Measurements from ENCODE around the gene LRMDA.

Gene LRMDA

DNA sequence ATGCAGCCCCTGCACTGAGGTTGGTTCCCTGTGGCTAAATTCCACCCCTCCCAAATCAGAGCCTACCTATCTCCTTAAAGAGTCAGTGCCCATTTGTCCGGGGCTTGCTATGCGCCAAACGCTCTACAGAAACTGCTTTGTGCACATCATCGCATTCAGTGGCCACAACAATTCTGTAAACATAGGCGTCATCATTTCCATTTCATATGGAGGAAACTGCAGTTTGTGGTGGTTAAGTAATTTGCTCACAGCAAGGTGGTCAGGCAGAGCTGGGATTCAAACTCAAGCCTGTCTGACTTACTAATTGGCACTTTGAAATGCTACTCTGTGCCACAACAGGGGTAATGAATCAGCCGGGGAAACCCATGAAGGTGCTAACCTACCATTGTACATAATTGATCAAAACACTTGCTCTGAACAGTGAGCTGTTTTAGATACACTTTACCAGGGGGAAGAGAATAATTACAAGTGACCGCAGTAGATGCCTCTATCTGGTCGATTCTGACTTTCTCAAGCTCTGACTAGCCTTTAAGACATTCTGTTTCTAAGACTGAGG is 775.5 kb downstream of the LRMDA start:
- Histone ChIP-seq H3K27me3 (ENCODE audit: control insufficient read depth, insufficient read depth, low read length) (no peaks in the 10 kb centered on the region), H3K4me1 (ENCODE audit: control insufficient read depth, insufficient read depth, low read length) (peaks cover 6% of the 10 kb centered on the region; the same call in 1 of the 2 replicates), H3K9me3 (ENCODE audit: control insufficient read depth, insufficient read depth, low read depth, low read length) (no peaks in the 10 kb centered on the region; the same call in 1 of the 2 replicates), H3K4me3 (ENCODE audit: low read depth, low read length) (no peak overlapping the region), H3K27ac (ENCODE audit: low read depth, low read length) (no peak overlapping the region), H3K9ac (ENCODE audit: low read length) (no peak overlapping the region), H3K36me3 (ENCODE audit: control insufficient read depth, insufficient read depth, low read length) (no peaks in the 10 kb centered on the region)

DNA sequence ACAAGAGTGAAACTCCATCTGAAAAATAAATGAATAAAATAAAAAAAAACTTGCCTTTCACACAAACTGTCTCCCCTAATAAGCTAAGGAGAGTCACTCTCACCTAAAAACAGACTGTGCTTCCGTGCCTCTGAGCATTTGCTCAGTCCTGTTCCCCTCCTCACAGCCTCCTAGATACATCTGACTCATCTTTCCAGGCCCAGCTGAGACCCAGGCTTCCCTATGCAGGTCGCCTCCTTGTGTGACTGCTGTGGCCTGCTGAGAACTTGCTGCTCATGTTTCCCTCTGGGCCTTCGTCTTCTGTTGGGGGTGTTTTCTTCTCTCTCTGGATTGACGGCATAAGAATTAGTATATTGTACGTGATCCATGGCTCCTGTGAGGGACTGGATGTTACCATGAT is 777.7 kb downstream of the LRMDA start:
- peaks cover 6% of the 10 kb centered on the region; the same call in 1 of the 2 replicates for H3K4me1 ChIP-seq (ENCODE audit: control insufficient read depth, insufficient read depth, low read length)
- no peaks in the 10 kb centered on the region for H3K27me3 ChIP-seq (ENCODE audit: control insufficient read depth, insufficient read depth, low read length)
- no peaks in the 10 kb centered on the region for H3K9me3 ChIP-seq (ENCODE audit: control insufficient read depth, insufficient read depth, low read depth, low read length)
- no peak overlapping the region for H3K4me3 ChIP-seq (ENCODE audit: low read depth, low read length)
- no peak overlapping the region for H3K27ac ChIP-seq (ENCODE audit: low read depth, low read length)
- H3K36me3 ChIP-seq (ENCODE audit: control insufficient read depth, insufficient read depth, low read length) = no peaks in the 10 kb centered on the region
- no peak overlapping the region for H3K9ac ChIP-seq (ENCODE audit: low read length)

DNA sequence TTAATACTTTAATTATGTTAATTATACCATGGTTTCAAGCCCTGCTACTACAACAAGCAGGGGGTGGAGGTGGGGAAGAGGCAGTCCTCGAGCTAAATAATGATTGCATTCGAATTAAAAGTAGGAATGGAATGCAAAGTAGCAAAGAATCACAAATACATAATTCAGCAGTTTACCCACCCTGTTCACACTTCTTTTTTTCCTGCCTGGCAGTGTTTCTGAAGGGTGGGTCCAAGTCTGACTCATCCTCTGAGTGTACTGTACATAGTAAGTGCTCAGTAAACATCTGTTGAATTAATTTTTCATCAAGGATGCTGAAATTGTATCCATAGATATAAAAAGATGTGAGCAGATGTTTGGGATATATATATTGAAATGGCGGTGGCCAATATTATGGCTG is 778.8 kb downstream of the LRMDA start:
- no peaks in the 10 kb centered on the region for H3K27me3 ChIP-seq (ENCODE audit: control insufficient read depth, insufficient read depth, low read length)
- H3K4me3 ChIP-seq (ENCODE audit: low read depth, low read length) = no peak overlapping the region
- H3K27ac ChIP-seq (ENCODE audit: low read depth, low read length) = no peak overlapping the region
- H3K9me3 ChIP-seq (ENCODE audit: control insufficient read depth, insufficient read depth, low read depth, low read length) = no peaks in the 10 kb centered on the region
- no peak overlapping the region for H3K9ac ChIP-seq (ENCODE audit: low read length)
- no peaks in the 10 kb centered on the region for H3K36me3 ChIP-seq (ENCODE audit: control insufficient read depth, insufficient read depth, low read length)
- H3K4me1 ChIP-seq (ENCODE audit: control insufficient read depth, insufficient read depth, low read length) = peaks cover 6% of the 10 kb centered on the region; the same call in 1 of the 2 replicates

DNA sequence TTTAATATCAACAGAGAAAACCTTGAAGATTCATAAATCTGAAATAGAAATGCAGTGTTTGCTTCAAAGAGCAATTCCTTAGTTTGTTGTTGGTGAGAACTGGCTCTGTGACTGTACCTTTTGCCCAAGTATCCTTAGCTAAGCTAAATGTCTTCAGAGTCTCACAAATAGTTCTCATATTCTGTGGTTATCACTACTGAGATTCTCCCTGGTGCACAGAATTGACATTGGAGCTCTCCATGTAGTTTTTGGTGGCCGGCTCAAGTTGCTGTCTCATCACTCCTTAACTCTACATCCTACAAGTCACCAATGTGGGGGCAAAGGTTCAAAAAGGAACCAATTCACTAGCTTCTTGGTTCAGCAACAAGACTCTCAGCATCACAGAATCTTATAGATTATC is 780.3 kb downstream of the LRMDA start:
- Histone ChIP-seq H3K27ac (ENCODE audit: low read depth, low read length) (no peak overlapping the region), H3K9ac (ENCODE audit: low read length) (no peak overlapping the region), H3K36me3 (ENCODE audit: control insufficient read depth, insufficient read depth, low read length) (no peaks in the 10 kb centered on the region), H3K9me3 (ENCODE audit: control insufficient read depth, insufficient read depth, low read depth, low read length) (no peaks in the 10 kb centered on the region), H3K4me1 (ENCODE audit: control insufficient read depth, insufficient read depth, low read length) (peaks cover 6% of the 10 kb centered on the region; the same call in 1 of the 2 replicates), H3K4me3 (ENCODE audit: low read depth, low read length) (no peak overlapping the region), H3K27me3 (ENCODE audit: control insufficient read depth, insufficient read depth, low read length) (no peaks in the 10 kb centered on the region)

DNA sequence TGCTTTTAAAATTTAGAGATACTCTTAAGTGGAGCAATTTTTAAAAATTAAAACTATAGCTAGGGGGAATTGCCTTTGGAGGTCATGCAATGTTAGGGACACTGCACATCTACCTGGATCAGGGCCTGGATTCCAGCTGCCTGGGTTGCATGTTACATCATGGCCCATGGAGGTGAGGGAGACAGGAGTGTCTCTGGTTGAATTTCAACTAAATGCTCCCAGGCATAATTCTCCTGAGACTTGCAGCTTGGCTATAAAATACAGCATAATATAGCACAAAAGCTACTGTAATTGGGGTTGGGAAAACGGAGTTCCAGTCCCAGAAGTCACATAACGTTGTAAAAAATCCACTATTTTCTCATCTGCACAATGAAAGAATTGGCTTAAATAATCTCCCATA is 782.5 kb downstream of the LRMDA start:
- no peak overlapping the region for H3K9ac ChIP-seq (ENCODE audit: low read length)

DNA sequence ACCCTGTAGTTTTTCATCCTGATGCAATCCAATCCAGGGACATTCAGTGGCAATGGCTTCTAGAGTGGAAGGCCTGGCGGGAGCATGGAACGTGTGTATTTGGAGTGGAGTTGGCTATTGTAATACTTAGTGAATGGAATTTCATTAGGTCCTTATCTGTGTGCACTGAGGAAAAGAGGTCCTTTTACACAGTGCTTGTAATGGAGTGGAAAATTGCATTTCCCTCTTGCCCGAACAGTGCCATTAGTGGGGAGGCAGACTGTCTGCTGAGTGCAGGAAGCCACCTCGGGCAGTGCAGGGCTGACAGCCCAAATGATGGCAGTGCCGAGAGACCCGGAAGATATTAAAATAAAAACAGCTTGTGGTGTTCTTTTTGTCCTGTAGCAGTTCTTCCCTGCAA is 786.6 kb downstream of the LRMDA start:
- no peaks in the 10 kb centered on the region for H3K4me1 ChIP-seq (ENCODE audit: control insufficient read depth, insufficient read depth, low read length)
- H3K4me3 ChIP-seq (ENCODE audit: low read depth, low read length) = no peak overlapping the region
- no peaks in the 10 kb centered on the region for H3K27me3 ChIP-seq (ENCODE audit: control insufficient read depth, insufficient read depth, low read length)
- no peaks in the 10 kb centered on the region for H3K9me3 ChIP-seq (ENCODE audit: control insufficient read depth, insufficient read depth, low read depth, low read length)
- H3K36me3 ChIP-seq (ENCODE audit: control insufficient read depth, insufficient read depth, low read length) = no peaks in the 10 kb centered on the region
- H3K9ac ChIP-seq (ENCODE audit: low read length) = no peak overlapping the region
- no peak overlapping the region for H3K27ac ChIP-seq (ENCODE audit: low read depth, low read length)

More for the DNA sequence above, 782.5 kb downstream of the LRMDA start:
- Histone ChIP-seq H3K9me3 (ENCODE audit: control insufficient read depth, insufficient read depth, low read depth, low read length) (no peaks in the 10 kb centered on the region), H3K27me3 (ENCODE audit: control insufficient read depth, insufficient read depth, low read length) (no peaks in the 10 kb centered on the region), H3K36me3 (ENCODE audit: control insufficient read depth, insufficient read depth, low read length) (no peaks in the 10 kb centered on the region), H3K27ac (ENCODE audit: low read depth, low read length) (no peak overlapping the region), H3K4me1 (ENCODE audit: control insufficient read depth, insufficient read depth, low read length) (no peaks in the 10 kb centered on the region), H3K4me3 (ENCODE audit: low read depth, low read length) (no peak overlapping the region)

DNA sequence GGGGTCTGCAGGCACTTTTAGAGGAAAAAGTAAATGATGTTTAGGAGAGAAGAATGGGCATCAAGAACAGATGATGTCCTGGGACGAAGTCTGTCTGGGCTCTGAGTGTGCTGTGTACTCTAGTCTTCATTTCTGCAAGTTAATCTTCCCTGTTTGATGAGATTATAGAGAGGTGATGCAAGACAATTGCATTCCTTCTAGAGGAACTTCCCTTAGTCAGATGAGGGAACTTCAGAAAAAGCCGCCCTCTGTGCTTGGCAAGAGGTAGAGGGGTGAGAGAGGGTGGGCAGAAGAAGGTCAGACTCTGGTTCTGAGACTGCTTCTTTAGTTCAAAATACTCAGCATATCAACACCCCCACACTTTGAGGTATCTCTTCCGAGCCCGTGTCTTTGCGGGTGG is 797.9 kb downstream of the LRMDA start:
- H3K27me3 ChIP-seq (ENCODE audit: control insufficient read depth, insufficient read depth, low read length) = peaks cover 48% of the 10 kb centered on the region; the same call in 1 of the 2 replicates
- H3K9me3 ChIP-seq (ENCODE audit: control insufficient read depth, insufficient read depth, low read depth, low read length) = peaks cover under 1% of the 10 kb centered on the region; the same call in 1 of the 2 replicates
- no peak overlapping the region for H3K9ac ChIP-seq (ENCODE audit: low read length)
- H3K4me3 ChIP-seq (ENCODE audit: low read depth, low read length) = no peak overlapping the region
- peaks cover 47% of the 10 kb centered on the region for H3K4me1 ChIP-seq (ENCODE audit: control insufficient read depth, insufficient read depth, low read length)
- no peak overlapping the region; the same call in 1 of the 2 replicates for H3K27ac ChIP-seq (ENCODE audit: low read depth, low read length)
- H3K36me3 ChIP-seq (ENCODE audit: control insufficient read depth, insufficient read depth, low read length) = no peaks in the 10 kb centered on the region

DNA sequence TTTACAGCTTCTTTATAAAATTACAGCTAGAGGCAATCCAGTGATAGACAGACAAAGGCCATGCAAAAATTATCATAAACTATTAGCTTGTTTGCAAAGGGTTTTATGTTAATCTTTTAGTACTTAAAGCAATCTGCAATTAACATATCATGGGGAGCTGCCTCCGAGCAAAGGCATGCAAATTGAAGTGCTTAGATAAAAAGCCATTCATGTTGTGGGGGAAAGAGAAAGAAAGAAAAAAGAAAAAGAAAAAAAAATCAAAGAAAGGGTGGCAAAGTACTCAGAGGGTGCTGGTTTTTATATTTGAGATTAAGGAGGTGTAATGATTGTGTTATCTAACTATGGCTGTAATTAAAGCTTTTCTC is 799.5 kb downstream of the LRMDA start:
- Histone ChIP-seq H3K27ac (ENCODE audit: low read depth, low read length) (peak overlapping the region; percentile 91), H3K9ac (ENCODE audit: low read length) (peak overlapping the region; percentile 81), H3K4me1 (ENCODE audit: control insufficient read depth, insufficient read depth, low read length) (peaks cover 48% of the 10 kb centered on the region), H3K9me3 (ENCODE audit: control insufficient read depth, insufficient read depth, low read depth, low read length) (peaks cover 7% of the 10 kb centered on the region; the same call in 1 of the 2 replicates), H3K27me3 (ENCODE audit: control insufficient read depth, insufficient read depth, low read length) (peaks cover 64% of the 10 kb centered on the region; the same call in 1 of the 2 replicates), H3K4me3 (ENCODE audit: low read depth, low read length) (peak overlapping the region; percentile 24; the same call in 1 of the 2 replicates), H3K36me3 (ENCODE audit: control insufficient read depth, insufficient read depth, low read length) (no peaks in the 10 kb centered on the region)

DNA sequence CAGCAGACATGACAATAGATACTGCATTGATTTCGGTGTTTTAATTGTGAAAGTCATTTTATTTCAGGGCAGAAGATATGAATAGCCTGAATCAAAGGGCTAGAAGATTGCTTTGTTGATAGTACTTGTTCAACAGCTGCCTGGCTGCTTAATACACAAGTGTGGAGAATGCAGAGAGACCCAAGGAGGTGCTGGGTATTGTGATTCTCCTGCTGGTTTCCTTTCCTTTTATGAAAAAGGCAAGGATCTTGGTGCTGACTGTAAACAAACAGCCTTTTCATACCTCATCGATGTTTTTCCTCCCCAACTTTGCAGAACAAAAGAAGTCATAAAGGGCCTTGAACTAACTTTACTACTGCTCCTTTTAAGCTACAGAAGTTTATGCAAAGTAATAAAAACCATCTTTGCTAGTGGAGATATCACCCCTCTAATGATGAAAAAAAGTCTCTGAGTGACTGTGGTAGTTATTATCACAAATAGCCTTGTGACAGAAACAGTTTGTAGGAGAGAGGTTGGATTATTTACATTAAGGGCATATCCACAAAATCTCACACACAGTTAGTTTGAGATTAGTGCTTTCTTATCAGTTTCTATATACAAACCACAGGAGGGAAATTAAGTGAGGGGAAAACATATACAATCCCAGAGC is 800.0 kb downstream of the LRMDA start:
- Histone ChIP-seq H3K9ac (ENCODE audit: low read length) (peak overlapping the region; percentile 81), H3K4me3 (ENCODE audit: low read depth, low read length) (peak overlapping the region; percentile 24; the same call in 1 of the 2 replicates), H3K4me1 (ENCODE audit: control insufficient read depth, insufficient read depth, low read length) (peaks cover 53% of the 10 kb centered on the region), H3K27ac (ENCODE audit: low read depth, low read length) (peak overlapping the region; percentile 91), H3K9me3 (ENCODE audit: control insufficient read depth, insufficient read depth, low read depth, low read length) (peaks cover 7% of the 10 kb centered on the region; the same call in 1 of the 2 replicates), H3K27me3 (ENCODE audit: control insufficient read depth, insufficient read depth, low read length) (peaks cover 66% of the 10 kb centered on the region; the same call in 1 of the 2 replicates), H3K36me3 (ENCODE audit: control insufficient read depth, insufficient read depth, low read length) (no peaks in the 10 kb centered on the region)

DNA sequence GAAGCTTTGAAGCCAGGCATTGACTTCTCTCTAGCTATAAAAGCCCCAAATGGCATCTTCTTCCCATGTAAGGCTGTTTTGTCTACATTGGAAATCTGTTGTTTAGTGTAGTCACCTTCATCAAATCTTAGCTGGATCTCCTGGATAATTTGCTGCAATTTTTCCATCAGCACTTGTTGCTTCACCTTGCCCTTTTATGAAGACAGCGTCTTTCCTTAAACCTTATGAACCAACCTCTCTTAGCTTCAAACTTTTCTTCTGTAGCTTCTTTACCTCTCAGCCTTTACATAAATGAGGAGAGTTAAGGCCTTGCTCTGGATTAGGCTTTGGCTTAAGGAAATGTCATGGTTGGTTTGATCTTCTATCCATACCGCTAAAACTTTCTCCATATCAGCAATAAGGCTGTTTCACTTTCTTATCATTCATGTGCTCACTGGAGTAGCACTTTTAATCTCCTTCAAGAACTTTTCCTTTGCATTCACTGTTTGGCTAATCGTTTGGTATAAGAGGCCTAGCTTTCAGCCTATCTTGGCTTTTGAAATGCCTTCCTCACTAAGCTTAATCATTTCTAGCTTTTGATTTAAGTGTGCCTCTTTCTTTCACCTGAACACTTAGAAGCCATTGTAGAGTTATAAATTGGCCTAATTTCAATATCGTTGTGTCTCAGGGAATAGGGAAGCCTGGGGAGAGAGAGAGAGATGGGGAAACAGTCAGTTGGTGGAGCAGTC is 803.2 kb downstream of the LRMDA start:
- Histone ChIP-seq H3K9me3 (ENCODE audit: control insufficient read depth, insufficient read depth, low read depth, low read length) (peaks cover 10% of the 10 kb centered on the region; the same call in 1 of the 2 replicates), H3K4me1 (ENCODE audit: control insufficient read depth, insufficient read depth, low read length) (peaks cover 47% of the 10 kb centered on the region), H3K4me3 (ENCODE audit: low read depth, low read length) (no peak overlapping the region), H3K9ac (ENCODE audit: low read length) (no peak overlapping the region), H3K27ac (ENCODE audit: low read depth, low read length) (no peak overlapping the region), H3K36me3 (ENCODE audit: control insufficient read depth, insufficient read depth, low read length) (no peaks in the 10 kb centered on the region), H3K27me3 (ENCODE audit: control insufficient read depth, insufficient read depth, low read length) (peaks cover 50% of the 10 kb centered on the region; the same call in 1 of the 2 replicates)

DNA sequence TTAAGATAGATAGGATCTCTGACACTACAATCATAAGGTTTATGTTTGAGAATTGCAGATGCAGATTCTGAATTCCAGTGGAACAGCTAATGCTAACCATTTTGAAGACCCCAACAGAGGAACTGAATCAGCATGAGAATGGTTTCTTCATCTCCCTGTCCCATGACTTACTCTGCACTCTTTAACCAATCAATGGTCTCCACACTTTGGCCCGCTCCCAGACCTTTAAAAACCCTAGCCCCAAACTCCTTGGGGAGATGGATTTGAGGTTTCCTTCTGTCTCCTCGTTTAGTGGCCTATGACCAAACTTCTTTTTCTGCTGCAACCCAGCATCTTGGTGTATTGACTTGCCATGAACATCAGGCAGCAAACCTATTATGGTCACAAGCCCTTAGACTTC is 804.9 kb downstream of the LRMDA start:
- H3K9me3 ChIP-seq (ENCODE audit: control insufficient read depth, insufficient read depth, low read depth, low read length) = peaks cover 10% of the 10 kb centered on the region; the same call in 1 of the 2 replicates
- no peak overlapping the region for H3K9ac ChIP-seq (ENCODE audit: low read length)
- H3K4me1 ChIP-seq (ENCODE audit: control insufficient read depth, insufficient read depth, low read length) = peaks cover 32% of the 10 kb centered on the region
- H3K36me3 ChIP-seq (ENCODE audit: control insufficient read depth, insufficient read depth, low read length) = no peaks in the 10 kb centered on the region
- no peak overlapping the region for H3K4me3 ChIP-seq (ENCODE audit: low read depth, low read length)
- H3K27me3 ChIP-seq (ENCODE audit: control insufficient read depth, insufficient read depth, low read length) = peaks cover 43% of the 10 kb centered on the region; the same call in 1 of the 2 replicates
- no peak overlapping the region for H3K27ac ChIP-seq (ENCODE audit: low read depth, low read length)

Measured in HUES6 (cell line).